HG03342 (cell line): ENCODE results near the gene MEIOB.

ENCODE experiments used
- ATAC-seq: cut with Tn5 transposase; IDR thresholded peaks from one replicate; pipeline ENCODE4 v1.9.1; 2021; ENCODE audit warnings: mild to moderate bottlenecking, moderate library complexity; ENCODE audit not compliant: unreplicated experiment

MEIOB gene

DNA sequence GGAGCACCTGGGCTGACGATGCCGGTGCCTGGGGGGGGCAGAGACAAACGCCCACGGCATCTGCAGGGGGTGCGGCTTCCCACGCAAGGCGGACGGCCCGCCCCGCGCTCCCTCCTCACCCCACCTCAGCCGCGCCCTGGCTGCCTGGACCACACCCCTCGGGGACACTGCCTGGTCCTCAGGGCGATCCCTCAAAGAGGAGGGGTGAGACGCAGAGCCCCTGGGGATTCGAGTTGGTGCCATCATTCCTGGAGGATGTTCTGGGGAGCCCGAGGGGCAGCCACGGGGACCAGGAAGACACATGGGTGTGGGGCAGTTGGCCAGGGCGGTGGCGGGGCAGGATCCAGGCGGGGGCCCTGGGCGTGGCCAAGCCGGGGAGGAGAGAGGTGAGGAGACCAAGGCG is 82.3 kb downstream of the MEIOB start:
- no peak for ATAC-seq

DNA sequence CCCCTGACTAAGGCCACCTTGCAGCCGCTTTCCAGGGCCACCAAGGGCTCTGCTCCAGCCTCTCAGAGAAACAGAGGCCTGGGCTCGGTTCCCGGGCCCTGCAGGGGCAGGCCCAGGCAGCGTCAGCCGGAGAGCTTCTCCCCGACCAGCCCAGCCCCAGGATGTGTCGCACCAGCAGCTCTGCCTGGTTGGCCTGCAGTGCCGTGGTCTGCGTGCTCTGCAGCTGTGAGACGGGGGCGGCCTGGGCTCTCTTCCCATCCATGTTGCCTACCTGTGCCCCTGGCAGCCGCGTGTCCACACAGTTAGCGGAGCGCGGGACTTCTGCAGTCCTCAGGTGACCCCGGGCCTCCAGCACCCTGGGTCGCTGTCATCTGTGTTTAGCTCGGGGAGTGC is 83.3 kb downstream of the MEIOB start:
- no peak for ATAC-seq

DNA sequence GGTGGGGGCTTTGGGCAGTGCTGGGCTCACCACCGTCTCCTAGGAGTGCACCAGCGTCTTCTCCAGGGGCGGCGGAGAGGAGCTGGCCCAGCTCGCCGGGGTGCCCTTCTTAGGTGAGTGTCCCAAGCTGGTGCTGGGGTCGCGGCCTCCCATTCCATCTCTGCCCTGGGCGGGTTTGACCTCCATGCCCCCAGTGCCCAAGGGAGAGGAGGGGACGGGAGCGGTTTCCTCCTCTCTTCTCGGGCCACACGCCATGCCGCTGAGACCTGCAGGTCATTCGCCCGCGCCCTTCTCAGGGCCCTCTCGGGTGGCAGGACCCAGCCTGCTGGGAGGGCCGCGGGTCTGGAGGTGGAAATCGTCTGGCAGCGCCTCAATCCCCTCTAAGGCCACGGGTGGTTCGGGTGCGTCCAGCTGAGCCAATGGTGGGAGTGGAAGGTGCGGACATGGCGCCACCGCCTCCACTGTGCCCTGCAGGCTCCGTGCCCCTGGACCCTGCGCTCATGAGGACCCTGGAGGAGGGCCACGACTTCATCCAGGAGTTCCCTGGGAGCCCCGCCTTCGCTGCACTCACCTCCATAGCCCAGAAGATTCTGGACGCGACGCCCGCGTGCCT is 83.8 kb downstream of the MEIOB start:
- no peak for ATAC-seq

DNA sequence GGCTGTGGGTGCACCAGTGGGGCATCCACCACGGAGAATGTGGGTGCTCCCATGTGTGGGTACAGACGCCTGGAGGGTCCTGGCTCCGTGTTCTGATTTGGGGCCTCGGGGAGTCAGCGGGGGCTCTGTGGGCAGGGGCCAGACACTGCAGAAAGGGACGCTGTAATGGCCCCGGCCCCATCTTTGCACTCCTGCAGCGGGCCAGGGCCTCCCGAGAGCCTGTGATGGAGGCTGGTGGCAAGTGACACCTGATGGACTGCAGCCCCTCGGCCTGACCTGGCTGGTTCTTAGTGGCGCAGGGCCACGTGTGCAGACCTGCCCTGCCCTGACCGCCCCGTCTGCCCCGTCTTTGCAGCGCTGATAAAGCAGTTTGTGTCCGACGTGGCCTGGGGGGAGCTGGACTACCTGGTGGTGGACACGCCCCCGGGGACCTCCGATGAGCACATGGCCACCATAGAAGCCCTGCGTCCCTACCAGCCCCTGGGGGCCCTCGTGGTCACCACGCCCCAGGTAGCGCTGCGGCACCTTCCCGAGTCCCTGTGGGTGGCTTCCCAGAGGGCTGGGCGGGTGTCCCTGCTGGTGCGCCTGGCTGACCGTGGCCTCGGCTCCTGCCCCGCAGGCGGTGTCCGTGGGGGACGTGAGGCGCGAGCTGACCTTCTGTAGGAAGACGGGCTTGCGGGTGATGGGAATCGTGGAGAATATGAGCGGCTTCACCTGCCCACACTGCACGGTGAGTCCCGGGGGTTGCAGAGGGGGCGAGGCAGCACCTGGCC is 84.5 kb downstream of the MEIOB start:
- ATAC-seq, result no peak

DNA sequence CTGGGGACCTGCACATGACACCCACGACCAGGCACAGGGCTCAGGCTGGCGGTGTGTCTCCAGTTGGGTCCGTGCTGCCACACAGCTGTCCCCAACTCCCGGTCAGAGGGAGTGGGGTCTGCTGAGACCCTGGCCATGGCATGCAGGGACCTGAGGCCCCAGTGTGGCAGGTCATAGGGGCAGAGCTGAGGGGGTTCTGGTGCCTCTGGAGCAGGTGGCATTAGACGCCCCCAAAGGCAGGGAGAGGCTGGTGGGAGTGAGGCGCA is 85.0 kb downstream of the MEIOB start:
- no peak for ATAC-seq

DNA sequence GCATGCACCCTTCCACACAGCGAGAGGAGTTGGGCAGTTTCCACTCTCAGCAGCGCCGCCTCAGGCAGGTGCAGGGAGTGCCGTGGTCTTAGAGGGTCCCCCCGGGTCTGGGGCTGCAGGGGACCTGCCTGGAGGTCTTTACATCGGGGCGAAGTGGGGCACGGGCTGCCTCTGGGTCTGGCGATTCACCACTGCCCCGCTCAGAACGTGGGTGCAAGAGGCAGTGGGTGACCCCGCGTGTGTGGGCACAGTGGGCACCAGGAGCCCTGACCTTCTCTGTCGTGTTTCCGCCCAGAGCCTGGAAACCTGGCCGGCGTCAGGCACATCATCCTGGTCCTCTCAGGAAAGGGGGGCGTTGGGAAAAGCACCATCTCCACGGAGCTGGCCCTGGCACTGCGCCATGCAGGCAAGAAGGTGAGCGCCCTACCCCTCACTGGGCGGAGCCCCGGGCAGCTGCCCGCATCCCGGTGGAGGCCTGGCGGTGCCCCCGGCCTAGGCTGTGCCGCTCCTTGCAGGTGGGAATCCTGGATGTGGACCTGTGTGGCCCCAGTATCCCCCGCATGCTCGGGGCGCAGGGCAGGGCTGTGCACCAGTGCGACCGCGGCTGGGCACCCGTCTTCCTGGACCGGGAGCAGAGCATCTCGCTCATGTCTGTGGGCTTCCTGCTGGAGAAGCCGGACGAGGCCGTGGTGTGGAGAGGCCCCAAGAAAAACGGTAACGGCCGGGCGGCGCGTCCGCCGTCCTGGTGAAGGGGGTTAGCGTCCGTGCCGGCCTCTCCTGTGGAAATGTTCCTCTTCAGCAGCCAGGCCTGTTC is 85.5 kb downstream of the MEIOB start:
- ATAC-seq, result no peak

DNA sequence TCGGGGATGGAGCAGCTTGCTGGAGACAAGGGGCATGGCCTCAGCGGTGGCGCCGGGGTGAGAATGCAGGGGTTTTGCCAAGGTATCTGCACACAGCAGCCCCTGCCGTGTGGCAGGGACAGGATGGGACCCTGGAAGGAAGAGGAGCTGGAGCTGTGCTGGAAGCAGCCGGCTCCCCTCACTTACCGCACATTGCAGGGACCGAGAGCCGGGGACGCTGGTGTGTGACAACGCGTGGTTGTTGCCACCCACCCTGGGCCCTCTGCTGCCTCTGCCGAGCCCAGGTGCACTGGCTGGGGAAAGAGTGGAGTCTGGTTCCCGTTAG is 86.2 kb downstream of the MEIOB start:
- ATAC-seq, result no peak

DNA sequence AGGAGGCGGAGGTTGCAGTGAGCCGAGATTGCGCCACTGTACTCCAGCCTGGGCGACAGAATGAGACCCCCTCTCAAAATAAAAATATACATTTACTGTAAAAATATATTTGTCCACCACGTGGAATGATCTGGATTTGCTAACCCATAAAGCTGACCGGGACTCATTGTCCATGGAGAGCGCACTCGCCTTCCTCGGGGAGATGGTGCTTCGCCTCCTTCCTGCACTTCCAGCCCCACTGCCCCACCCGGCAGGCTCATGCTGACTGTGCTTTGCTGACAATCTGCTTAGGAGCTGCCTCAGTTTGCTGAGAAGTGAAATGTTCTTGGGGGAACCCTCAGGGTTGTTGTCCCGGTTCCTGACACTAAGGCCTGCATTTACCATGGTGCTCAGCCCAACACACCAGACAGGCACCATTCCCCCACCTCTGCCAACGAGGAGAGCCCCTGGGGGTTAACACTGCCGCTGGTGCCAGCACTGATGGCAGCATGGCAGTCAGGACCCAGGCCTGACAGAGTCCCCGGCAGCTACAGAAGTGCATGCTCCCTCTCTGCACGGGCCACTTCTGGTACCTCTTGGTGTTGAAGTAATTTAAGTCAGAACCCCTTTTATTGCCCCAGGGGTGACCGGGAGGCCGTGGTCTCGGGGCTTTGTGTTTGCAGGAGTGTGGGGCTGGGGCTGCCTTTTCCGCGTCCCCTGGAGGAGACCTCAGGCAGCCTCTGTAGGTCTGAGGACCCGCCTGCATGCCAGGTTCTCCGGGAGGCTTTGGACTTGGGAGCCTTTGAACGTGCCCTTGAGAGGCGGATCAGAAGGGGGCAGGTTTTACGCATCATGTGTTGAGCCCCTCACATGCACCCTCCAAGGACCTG is 86.8 kb downstream of the MEIOB start:
- ATAC-seq, result no peak
